ENCODE results near the gene UQCRH.

UQCRH gene

GRCh38 chr1:46284058-46284457 is 19.4 kb upstream of the UQCRH start:
- no peak for TF ChIP-seq CTCF (IDR thresholded peaks at IDR 0.05; ENCODE audit: low read length, missing control alignments)

DNA sequence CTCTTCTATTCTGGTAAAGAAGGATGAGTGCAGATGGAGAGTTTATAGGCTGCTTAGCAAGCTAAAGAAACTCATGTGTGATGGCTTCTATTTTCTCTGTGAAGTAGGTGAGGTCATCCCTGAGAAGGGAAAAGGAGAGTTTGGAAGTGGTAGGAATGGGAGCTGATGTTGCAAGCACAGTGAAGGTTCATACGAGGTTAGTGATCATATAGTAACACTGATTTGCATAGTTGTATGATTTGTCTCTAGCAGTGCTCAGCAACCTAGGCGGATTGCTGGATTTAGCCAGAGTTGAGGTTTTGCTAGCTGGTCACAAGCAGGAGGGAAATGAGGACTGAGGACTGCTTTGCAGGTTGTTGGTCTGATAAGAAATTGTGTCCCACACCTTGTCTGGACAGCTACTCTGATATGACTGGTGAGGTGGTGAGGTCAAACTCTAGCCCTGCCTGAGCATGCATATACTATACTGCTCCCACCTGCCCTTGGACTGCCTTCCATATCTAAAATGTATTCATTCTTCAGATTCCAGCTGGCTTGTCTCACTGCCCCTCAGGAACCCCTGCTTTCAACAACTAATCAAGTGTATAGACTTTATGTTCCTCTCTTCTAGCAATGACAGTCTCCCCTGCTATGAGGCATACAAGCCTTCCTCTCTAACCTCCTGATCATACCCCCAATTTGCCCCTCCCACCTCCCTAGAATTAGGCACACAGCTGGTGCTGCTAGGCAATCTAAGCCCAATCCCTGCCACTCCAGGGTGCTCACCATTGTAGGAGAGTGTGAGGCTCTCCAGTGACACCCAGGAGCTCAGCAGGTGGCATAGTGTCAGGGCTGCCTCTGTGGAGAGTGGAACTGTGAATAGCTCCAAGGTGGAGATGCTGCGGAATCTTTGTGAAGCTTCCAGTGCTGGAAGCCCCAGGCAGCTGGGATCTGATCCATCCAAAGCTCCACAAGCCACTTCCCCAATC is 18.6 kb upstream of the UQCRH start:
- TF ChIP-seq CTCF (IDR thresholded peaks at IDR 0.05; ENCODE audit: low read length, missing control alignments): no peak
- no peak overlapping the region for H3K4me3 ChIP-seq (replicated peaks; ENCODE audit: low read depth, low read length)
- DNase-seq (ENCODE audit: low read depth): no peak

More at GRCh38 chr1:46284058-46284457, 19.4 kb upstream of the UQCRH start:
- no peak for DNase-seq (ENCODE audit: low read depth)
- H3K4me3 ChIP-seq (replicated peaks; ENCODE audit: low read depth, low read length): no peak overlapping the region

- no peak for TF ChIP-seq CTCF (IDR thresholded peaks at IDR 0.05; ENCODE audit: low read length, missing control alignments)
- DNase-seq (ENCODE audit: low read depth): no peak
- no peak overlapping the region for H3K4me3 ChIP-seq (replicated peaks; ENCODE audit: low read depth, low read length)
Observed at GRCh38 chr1:46285730-46286477, 17.6 kb upstream of the UQCRH start.

DNA sequence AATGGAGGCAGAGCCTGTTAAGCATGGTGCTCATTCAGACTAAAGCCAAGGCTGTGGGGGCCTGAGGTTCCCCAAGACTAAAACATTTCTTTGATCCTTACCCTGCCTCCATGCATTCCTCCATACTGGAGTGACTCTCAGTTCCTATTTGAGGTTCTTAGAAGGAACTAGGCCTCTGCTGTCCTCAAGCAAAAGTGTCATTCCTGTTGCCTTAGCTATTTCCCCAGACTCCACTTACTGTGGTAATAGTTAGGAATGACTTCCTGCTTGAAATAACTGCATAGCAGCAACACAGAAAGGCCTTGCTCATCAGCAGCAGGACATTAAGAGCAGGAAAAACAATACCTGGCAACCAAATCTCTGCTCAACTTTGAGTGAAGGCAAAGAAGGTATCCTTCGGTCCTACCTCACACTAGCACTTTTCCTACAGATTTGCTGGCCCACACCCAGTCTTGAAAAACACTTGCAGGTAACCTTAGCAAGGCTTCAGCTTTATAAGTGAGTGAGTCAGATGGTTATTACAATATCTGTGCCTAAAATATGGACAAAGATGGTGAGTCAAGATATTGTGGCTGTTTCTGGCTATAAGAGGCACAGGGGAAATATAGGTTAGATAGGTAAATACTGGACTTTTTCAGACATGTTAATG is 14.9 kb upstream of the UQCRH start:
- peak; percentile 61 for DNase-seq (ENCODE audit: low read depth)
- TF ChIP-seq CTCF (IDR thresholded peaks at IDR 0.05; ENCODE audit: low read length, missing control alignments): no peak
- H3K4me3 ChIP-seq (replicated peaks; ENCODE audit: low read depth, low read length): no peak overlapping the region

GRCh38 chr1:46289134-46289494 is 14.4 kb upstream of the UQCRH start:
- no peak for TF ChIP-seq CTCF (IDR thresholded peaks at IDR 0.05; ENCODE audit: low read length, missing control alignments)
- no peak for DNase-seq (ENCODE audit: low read depth)
- no peak overlapping the region for H3K4me3 ChIP-seq (replicated peaks; ENCODE audit: low read depth, low read length)

- no peak for TF ChIP-seq CTCF (IDR thresholded peaks at IDR 0.05; ENCODE audit: low read length, missing control alignments)
- DNase-seq (ENCODE audit: low read depth): no peak
- no peak overlapping the region for H3K4me3 ChIP-seq (replicated peaks; ENCODE audit: low read depth, low read length)
Observed at GRCh38 chr1:46289976-46290375, 13.5 kb upstream of the UQCRH start.
